Bronchial epithelial cell (primary cell): ENCODE measurements around the gene FEV. TPM values are rescaled to one million over a fixed set of nuclear protein-coding genes. Genes with fewer than 3 reads are reported as not detected.

Experiments used
- DNase-seq: peaks from one replicate; pipeline ENCODE4 v3.0.0-alpha.2; 2010; ENCODE audit warnings: low read depth
- FAIRE-seq: peaks from 2 replicates; lab custom pipeline; 2011; peaks lifted over from hg19 to GRCh38; lab: Jason Lieb, UNC
- H3K27me3 ChIP-seq: 2 replicates; pipeline ENCODE4 v1.5.1; 2011; ENCODE audit warnings: low read length; ENCODE audit not compliant: control insufficient read depth, insufficient read depth
- H3K36me3 ChIP-seq: 2 replicates; pipeline ENCODE4 v1.5.1; 2011; ENCODE audit warnings: low read length; ENCODE audit not compliant: control insufficient read depth, insufficient read depth
- H3K4me3 ChIP-seq: 2 replicates; pipeline ENCODE4 v1.5.1; 2011; ENCODE audit warnings: mild to moderate bottlenecking, low read depth, low read length, control low read depth
- total RNA-seq: library from RNA; depleted of rRNA; stranded (reverse); fragments of >200 nt; gene quantifications from 2 replicates; pipeline ENCODE4 v1.2.1, GENCODE V29; 2014
- TF ChIP-seq, protein P1 (sequence below): IDR thresholded peaks from 2 replicates; pipeline ENCODE4 v1.5.1; 2011; ENCODE audit warnings: mild to moderate bottlenecking, moderate library complexity, low read length, control low read depth, inconsistent platforms; ENCODE audit not compliant: insufficient read depth, severe bottlenecking

The FEV gene
- total RNA-seq, 1 donor from 2014 or later, result not detected

DNA sequence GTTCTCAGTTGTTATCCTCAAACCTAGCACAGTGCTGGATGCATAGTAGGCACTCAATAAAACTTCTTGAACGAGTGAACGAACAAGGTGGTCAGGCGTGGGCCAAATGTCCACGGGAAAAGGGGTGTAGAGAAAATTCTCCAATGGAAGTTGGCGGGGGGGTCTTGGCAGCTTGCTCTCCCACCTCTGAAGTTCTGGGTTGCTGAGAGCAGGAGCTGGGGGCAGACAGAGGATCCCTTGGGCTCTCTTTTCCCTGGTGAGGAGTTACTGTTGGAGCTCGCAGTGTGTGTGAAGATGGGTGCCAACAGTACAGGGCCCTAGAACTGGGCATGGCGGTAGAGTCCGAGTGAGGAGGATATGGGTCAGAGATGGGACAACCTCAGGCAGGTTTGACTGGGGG, 10.6 kb upstream of the FEV start:
- peaks cover 41% of the 10 kb centered on the region for H3K27me3 ChIP-seq

DNA sequence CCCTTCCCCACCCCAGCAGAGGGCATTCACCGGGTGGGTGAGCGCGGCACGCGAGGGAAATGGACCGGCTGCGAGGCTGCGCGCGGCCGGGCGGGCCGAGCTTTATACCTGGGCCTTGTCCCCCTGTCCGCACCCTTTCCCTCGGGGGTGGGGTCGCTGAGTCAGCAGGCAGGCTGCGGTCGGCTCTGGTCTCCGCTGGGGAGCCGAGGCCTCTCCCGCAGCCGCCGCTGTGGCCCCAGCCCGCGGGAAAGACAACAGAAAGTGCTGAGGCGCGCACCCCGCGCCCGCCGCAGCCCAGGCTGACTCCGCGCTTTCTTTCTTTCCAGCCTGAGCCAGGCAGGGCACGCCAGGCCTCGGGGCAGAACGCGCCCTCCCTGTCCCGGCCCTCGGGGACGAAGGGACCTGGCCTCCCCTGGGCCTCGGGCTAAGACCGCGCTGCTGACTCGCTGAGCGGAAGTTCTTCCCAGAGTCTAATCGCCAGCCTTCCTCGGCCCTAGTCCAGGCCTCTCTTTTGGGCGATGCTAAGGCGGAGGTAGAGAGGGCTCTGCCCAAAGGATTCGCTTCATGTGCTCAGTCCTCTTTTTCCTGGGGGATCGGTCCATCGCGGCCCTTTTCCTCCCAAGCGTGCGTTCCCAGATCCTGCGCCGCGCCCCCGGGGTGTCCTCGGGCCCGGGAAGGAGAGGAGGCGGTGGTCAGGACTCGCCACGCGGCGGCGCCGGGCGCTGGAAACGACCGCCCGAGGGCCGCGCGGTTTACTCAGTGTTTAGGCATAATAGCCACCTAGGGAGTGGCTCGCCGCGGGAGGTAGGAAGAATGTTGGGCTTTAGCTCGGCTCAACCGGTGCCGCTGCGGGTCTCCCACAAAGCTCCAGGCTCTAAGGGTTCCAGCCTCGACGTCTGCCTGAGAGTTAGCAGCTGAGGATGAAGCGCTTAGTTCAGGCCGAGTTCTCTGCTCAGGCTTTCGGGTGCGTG, 8.6 kb upstream of the FEV start, which contains the start of gene CRYBA2:
TSS of gene CRYBA2 (minus strand) at position 78 of the 971 bp plus-strand sequence. CDS start 246 bp downstream, outside the sequence.
- peak within 1 kb of the TSS; percentile 17 for H3K4me3 ChIP-seq
- DNase-seq, result peak; percentile 16
- peaks cover 55% of the 10 kb centered on the region for H3K27me3 ChIP-seq
- TF ChIP-seq, protein P1, sequence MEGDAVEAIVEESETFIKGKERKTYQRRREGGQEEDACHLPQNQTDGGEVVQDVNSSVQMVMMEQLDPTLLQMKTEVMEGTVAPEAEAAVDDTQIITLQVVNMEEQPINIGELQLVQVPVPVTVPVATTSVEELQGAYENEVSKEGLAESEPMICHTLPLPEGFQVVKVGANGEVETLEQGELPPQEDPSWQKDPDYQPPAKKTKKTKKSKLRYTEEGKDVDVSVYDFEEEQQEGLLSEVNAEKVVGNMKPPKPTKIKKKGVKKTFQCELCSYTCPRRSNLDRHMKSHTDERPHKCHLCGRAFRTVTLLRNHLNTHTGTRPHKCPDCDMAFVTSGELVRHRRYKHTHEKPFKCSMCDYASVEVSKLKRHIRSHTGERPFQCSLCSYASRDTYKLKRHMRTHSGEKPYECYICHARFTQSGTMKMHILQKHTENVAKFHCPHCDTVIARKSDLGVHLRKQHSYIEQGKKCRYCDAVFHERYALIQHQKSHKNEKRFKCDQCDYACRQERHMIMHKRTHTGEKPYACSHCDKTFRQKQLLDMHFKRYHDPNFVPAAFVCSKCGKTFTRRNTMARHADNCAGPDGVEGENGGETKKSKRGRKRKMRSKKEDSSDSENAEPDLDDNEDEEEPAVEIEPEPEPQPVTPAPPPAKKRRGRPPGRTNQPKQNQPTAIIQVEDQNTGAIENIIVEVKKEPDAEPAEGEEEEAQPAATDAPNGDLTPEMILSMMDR, result peak; percentile 10
- FAIRE-seq, result no peak
- no peaks in the 10 kb centered on the region for H3K36me3 ChIP-seq

More for the DNA sequence above, 10.6 kb upstream of the FEV start:
- FAIRE-seq, result no peak
- TF ChIP-seq, protein P1, result no peak
- Histone ChIP-seq H3K4me3 (no peak overlapping the region), H3K36me3 (no peaks in the 10 kb centered on the region)
- DNase-seq, result no peak

DNA sequence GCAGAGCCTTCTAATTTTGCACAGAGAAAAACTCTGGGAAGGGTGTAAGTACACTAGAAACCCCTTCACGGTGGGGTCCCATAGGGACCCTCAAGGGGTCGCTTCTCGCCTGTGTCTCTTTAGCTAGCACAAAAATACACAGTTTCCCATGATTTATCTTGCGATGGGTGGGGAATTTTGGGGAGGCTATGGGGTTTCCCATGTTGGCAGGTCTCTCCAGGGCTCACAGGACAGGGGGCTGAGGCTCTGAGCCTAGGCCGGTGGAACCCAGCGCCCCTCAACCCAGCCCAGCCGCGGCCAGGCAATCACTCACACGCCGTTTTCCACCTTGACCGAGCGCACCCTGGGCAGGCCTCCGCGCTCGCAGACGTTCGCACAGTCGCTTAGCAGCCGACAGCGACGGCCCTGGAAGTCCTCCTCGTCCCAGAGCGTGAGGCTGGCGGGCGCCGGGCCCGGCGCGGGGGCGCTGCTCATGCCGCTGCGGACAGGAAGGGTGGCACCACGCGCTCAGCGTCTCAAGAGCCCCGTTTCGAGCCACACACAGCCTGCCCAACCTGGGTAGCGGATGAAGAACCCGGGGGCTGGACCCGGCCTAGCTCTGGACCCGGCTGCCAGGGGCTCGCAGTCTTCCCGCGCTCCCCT, 7.8 kb upstream of the FEV start:
- H3K4me3 ChIP-seq, result no peak overlapping the region
- FAIRE-seq (no peak), DNase-seq (no peak)
- TF ChIP-seq, protein P1, result no peak
- peaks cover 62% of the 10 kb centered on the region for H3K27me3 ChIP-seq
- no peaks in the 10 kb centered on the region for H3K36me3 ChIP-seq

DNA sequence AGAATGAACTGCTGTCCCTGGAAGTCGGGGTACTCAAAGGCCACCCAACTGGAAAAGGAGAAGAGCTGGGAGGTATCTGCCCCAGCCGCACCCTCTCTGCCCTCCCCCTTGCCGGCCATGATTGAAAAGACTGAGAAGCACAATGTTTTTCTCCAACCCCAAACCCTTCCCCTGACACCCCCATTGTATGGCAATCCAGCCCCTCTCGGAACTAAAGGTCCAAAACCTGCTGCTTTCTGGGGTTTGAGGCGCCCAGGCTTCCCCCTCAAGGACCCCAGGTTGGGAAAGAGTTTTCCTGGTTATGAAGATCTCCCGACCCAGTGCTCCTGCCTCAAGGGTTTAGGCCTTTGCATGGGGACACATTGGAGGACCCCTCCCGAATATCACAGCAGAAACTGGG, 7.2 kb upstream of the FEV start:
- H3K4me3 ChIP-seq, result no peak overlapping the region
- peaks cover 65% of the 10 kb centered on the region for H3K27me3 ChIP-seq
- no peak for FAIRE-seq
- no peaks in the 10 kb centered on the region for H3K36me3 ChIP-seq
- TF ChIP-seq, protein P1, result no peak
- no peak for DNase-seq

DNA sequence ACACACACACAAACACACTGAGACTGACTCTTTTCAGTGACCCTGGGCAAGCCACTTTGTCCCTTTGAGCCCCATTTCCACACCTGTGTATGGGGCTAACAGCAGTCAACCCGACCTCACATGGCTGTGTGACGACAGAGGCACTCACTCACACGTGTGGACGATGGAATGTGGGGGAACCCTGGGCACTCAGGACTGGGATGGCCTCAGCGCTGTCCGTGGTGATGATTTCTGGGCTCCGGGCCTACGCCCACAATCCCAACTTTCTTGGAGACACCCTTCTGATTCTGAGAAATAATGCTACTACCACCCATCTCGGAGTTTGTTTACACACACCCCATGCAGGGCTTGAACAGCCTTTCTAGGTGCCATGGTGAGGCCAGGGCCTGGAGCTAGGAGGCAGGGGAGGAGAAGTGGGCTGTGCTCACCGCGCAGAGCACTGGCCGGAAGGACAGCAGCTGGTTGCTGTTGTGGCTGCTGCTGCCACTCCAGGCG, 6.7 kb upstream of the FEV start:
- H3K4me3 ChIP-seq, result no peak overlapping the region
- H3K27me3 ChIP-seq, result peaks cover 69% of the 10 kb centered on the region
- FAIRE-seq, result peak; percentile 43
- TF ChIP-seq, protein P1, result no peak
- no peaks in the 10 kb centered on the region for H3K36me3 ChIP-seq
- peak; percentile 30 for DNase-seq
